ENCODE data around the gene AKT2. TPM values are rescaled to one million over a fixed set of nuclear protein-coding genes. Genes with fewer than 3 reads are reported as not detected.

AKT2 gene
- 100 to 1,000 TPM; 139 to 151 TPM for total RNA-seq

DNA sequence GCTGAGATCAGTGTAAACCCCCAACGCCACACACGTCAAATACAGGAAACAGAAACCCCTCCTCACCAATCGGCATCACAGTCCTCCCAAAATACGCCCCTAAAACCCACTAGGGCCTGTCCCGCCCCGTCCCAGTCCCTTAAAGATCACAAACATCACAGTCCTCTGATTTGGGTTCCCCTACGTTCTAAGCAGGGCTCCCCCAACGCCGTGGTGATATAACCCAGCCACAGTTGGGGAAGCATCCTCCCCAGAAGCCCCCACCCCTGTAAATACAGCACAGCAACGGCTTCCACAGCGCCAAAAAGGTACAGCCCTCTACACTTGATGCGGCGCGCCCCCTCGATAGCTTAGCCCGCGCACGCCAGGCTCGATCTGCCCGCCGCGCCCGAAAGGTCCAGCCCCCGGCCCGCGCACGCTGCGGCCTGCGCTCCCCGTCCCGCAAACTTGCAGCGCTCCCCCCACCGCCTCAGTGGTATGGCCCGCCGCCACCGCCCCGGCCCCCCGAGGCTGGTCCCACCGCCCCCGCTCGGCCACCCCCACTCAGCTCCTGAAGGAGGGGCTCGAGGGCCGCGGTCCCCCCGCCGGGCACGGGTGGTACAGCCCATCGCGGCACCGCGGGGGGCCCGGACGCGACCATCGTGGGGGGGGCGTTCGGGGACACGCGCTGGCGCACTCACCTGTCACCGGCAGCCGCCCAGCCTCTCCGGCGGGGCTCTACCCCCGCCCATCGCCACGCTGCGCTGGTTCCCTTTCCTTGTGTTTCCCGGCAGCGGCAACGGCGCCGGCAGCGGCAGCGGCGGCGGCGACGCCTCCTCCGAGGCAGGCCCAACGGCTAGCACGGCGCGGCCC, at the start of gene AKT2:
AKT2 (minus strand) TSS at position 845 of the 852 bp plus-strand sequence. CDS start 20,078 bp downstream, outside the sequence.

DNA sequence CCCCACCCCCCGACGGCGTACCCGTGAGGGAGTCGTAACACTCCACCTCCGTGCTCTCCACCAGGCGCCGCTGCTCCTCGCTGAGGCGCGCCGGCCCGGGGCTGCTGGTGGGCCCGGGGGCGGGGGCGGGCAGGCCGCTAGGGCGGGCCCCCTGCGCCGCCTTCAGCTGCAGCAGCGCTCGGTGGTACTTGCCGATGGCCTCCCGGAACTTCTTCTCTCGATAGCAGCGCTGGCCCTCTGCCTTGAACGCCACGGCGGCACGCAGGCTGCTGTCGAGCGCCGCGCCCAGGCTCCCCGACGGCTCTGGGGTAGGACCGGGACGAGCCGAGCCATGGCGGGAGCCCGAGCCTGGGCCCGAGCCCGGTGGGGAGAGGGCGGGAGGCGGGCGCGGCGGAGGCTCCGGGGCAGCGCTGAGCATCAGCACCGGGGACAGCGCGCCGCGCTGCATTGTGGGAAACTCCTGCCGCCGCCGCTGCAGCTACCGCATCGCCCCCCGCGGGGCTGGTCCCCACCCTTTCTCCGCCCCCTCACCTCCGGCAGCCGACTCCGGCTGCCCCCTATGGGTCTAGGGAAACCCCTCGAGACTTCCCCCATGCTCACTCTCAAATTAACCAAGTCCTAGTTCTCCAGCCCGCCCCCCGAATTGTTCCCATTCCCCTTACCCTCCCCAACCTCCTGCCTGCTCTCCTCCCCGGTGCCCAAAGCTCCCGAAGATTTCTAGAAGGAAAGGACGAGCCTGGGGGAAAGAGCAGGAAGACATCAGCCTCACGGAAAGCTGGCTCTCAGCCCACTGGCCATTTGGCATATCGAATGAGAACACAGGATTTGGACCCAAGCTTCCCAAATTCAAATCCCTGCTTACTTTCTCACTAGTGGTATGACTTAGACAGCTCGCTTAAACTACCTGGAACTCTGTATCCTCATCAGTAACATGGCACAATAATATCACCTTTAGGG, 66.9 kb downstream of the AKT2 start, which contains the start of gene TTC9B:
TTC9B (minus strand) TSS at position 451 of the 957 bp plus-strand sequence; CDS start at position 448, 3 bp downstream.

DNA sequence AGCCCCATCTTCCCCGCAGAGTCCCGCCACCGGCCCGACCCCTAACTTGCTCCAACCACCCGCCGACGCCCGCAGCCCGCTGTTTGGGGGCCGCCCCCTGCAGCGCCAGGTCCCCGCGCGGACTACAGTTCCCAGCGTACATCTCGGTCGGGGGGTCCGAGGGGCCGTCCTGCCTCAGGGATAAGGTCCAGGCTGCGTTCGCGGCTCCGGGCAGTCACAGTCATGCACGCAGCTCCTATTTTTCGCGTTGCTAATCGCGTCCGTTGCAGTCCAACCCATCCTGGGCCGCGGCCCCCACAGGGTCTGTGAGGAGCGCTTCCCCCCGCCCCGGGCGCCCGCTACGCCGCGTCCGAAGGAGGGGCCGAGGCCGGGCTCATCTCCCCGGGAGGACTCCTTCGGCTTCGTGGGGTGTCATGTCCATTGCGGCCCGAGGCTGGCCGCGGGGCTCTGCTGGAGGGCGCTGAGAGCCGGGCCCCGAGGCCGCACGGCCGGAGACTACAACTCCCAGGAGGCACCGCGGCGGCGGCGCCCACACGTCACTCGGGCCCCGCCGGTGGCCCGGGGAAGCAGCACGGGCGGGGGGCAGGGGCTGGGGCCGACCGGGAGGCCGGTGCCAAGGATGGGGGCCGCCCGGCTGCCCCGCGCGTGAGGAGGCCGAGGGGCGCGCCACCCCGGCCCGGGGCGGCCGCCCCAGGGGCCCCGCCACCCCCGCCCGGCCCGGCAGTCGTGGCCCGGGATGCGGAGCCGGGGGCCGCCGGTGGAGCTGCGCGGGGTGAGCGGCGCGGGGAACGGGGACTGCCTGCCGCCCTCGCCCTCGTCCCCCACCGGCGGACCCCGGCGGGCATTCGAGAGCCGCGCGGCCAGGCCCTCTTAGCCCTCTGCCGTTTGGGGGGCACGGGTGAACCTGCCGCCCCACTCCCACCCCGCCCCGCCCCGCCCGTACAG, 94.0 kb downstream of the AKT2 start, which contains the start of gene MAP3K10:
MAP3K10 (plus strand) TSS at position 536 of the 945 bp plus-strand sequence. CDS start 606 bp downstream, outside the sequence.

Small RNA genes lying within 50 kb of the gene (microRNA-seq; reads per million reads assigned to microRNA genes)
- 61.1 reads per million, percentile 67 among the genes with 10 or more reads in this experiment for gene MIR641 (ENCODE audit: borderline microRNAs expressed, borderline replicate concordance)

Other genes with a start within 250 kb of the AKT2 start
- 10 to 100 TPM; 36.6 to 38.8 TPM for gene ZNF780B, start 229.1 kb downstream of the AKT2 start, total RNA-seq
- gene ZNF780A, start 194.4 kb downstream of the AKT2 start, total RNA-seq: 10 to 100 TPM; 23.0 to 24.2 TPM
- 10 to 100 TPM; 20.4 to 20.5 TPM for gene MAP3K10, start 93.9 kb downstream of the AKT2 start, total RNA-seq
- not detected for gene TTC9B, start 67.0 kb downstream of the AKT2 start, total RNA-seq
- under 1 TPM in 1 of 2 experiments, not detected in 1; 0.19 TPM for gene CCNP, start 58.7 kb downstream of the AKT2 start, total RNA-seq
- gene C19orf47, start 63.1 kb upstream of the AKT2 start, total RNA-seq: 10 to 100 TPM; 17.9 to 18.0 TPM
- 10 to 100 TPM; 79.6 to 85.5 TPM for gene PLD3, start 63.4 kb upstream of the AKT2 start, total RNA-seq
- not detected for gene HIPK4, start 104.8 kb upstream of the AKT2 start, total RNA-seq
- gene PRX, start 128.0 kb upstream of the AKT2 start, total RNA-seq: 1 to 10 TPM; 1.3 to 1.4 TPM
- gene SERTAD1, start 140.6 kb upstream of the AKT2 start, total RNA-seq: 1 to 10 TPM; 8.7 to 9.0 TPM
- gene SERTAD3, start 159.0 kb upstream of the AKT2 start, total RNA-seq: 10 to 100 TPM; 12.0 to 13.9 TPM
- gene BLVRB, start 180.4 kb upstream of the AKT2 start, total RNA-seq: 10 to 100 TPM; 14.6 to 17.7 TPM
- gene SPTBN4, start 181.7 kb upstream of the AKT2 start, total RNA-seq: under 1 TPM; 0.10 to 0.40 TPM

All from activated naive CD4-positive, alpha-beta T cell treated with anti-CD3 and anti-CD28 coated beads, Interleukin-2, amount 10 ng/mL, durations not matched to agents 5 hours and 36 hours (primary cell).